ENCODE data around the gene ZDHHC17. TPM values are rescaled to one million over a fixed set of nuclear protein-coding genes. Genes with fewer than 3 reads are reported as not detected.

ZDHHC17 gene
- 8.0 and 16.0 TPM in 2 replicates for total RNA-seq

GRCh38 chr12:76763746-76764675 is at the start of gene ZDHHC17:
TSS of gene ZDHHC17 (plus strand) at chr12:76764115. CDS start at chr12:76764237, 122 bp downstream.

GRCh38 chr12:76878899-76879709 is 115.2 kb downstream of the ZDHHC17 start, which contains the start of gene CSRP2:
TSS of gene CSRP2 (minus strand) at chr12:76879019. CDS start at chr12:76866260, 12,759 bp downstream.

Other genes with a start within 250 kb of the ZDHHC17 start
- 40.6 and 51.8 TPM in 2 replicates for gene OSBPL8, start 204.3 kb upstream of the ZDHHC17 start, total RNA-seq
- gene CSRP2, start 114.9 kb downstream of the ZDHHC17 start, total RNA-seq = 31.9 and 70.1 TPM in 2 replicates

Data from hair follicular keratinocyte (primary cell).